ENCODE measurements around the gene CATSPER4.

Gene CATSPER4

DNA sequence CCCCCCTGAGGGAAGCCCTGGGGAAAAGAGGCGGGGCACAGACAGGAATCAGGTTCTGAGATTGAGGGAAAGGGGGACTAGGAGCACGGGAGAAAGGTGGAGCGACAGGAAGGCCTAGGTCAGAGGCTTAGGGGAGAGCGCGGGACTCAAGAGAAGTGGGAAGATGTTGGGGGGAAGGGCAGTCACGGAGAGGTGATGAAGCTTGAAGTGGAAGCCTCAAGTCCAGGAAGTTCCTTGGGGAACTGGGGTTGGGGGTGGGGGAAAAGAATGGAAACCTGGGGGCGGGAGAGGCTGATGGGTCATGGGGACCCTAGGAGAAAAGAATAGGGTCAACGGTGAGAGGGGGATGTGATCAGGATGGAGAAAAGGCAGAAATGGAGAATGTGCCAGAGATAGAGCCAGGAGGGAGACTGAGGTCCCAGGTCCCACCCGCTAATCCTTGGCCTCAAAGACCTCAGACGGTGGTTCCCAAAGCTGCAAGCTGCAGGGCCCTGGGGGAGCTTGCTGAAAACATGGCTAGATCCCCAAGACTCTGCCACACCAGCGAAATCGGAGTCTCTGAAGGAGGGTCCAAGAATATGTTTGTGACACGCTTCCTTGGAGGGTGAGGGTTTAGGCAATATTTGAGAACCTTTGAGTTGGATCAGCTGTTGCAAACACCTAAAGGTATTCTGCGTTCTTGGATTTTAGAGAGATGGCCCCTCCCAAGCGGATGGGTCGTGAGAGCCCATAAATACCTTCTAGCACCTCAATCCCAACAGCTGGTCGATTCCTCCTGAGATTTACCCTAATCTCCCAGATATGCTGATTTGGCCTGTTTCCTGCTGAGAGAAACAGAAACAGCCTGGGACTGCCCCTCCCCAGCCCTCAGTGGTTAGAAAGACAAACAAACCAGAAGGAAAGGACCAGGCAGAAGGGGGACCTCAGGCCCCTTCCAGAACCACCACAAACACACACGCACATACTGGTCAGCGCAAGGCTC is 25.2 kb upstream of the CATSPER4 start:
- DNase-seq = no peak

DNA sequence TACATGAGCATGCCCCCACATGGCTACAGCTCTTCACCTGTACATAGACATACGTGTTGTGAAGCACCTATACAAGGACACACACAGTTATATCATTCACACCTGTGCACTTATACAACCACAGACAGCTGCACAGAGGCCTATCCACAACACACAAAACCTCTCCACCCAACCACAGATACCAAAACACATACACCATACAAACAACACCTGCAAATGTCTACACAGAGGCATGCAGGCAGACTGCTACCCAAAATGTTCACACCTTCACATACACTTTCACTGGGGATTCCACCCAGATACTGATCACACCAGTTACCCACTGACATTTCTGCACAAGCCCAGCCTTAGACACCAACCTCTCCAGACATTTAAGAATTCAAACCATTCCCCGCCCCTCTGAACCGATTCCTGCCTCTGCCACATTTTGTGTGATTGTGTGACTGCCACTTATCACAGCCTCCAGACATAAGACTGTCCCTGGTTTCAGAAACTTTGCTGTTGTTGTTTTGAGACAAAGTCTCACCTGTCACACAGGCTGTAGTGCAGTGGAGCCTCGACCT is 23.6 kb upstream of the CATSPER4 start:
- DNase-seq = no peak

DNA sequence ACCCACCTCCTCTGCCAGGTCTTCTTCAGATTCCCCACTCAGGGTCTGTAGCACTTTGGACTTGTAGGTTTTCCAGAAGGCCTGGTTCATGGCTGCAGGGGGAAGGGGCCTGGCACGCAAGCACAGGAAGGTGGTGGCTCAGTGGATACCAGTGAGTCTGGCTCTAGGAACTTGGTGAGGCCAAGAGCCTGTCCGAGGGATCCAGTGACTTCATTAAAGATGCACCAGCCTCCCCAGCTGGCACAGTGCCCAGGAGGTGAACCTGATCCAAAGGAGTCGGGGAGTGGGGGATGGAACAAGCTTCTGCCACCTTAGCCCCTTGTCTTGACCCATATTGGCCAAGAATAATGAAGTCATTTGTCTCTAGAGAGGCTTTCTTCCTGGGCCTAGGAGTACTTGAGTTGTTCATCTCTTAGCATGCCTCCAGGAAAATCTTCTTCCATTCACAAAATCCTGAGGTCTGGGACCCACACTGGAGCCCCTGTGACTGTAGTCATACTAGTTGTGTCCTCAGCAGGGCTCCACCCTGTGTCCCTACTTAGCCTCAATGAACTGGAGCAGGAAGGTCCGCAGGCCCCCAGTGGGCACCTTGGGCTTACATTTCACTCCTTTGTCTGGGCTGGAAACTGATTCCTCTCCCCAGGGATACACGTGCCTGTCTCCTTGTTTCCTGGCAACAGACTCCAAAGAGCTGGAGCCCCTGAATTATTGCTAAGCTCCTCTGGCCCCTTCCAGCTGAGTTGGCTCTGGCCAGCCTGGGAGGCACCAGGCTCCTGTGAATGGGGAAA is 21.8 kb upstream of the CATSPER4 start, which contains the start of gene C1orf232:
Gene C1orf232, minus strand, starts transcription at position 554 of the 788 bp plus-strand sequence. Its CDS starts 464 bp downstream, at position 90.
- DNase-seq = no peak

DNA sequence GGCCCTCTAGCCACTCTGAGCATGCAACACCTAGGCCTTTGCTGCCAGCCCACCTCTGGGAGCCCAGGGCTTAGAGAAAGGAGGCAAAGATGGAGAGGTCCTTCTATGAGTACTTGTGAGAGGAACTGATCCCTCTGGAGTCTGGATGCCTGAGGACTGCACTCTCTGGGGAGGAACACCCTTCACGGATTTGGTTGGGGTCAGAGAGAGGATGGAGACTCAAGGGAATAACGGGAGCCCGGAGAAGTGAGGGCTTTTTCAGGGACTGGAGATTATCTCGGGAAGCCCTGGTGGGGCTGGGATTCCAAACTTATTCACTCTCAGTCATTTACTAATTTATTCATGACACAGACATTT is 21.2 kb upstream of the CATSPER4 start:
- DNase-seq = no peak

DNA sequence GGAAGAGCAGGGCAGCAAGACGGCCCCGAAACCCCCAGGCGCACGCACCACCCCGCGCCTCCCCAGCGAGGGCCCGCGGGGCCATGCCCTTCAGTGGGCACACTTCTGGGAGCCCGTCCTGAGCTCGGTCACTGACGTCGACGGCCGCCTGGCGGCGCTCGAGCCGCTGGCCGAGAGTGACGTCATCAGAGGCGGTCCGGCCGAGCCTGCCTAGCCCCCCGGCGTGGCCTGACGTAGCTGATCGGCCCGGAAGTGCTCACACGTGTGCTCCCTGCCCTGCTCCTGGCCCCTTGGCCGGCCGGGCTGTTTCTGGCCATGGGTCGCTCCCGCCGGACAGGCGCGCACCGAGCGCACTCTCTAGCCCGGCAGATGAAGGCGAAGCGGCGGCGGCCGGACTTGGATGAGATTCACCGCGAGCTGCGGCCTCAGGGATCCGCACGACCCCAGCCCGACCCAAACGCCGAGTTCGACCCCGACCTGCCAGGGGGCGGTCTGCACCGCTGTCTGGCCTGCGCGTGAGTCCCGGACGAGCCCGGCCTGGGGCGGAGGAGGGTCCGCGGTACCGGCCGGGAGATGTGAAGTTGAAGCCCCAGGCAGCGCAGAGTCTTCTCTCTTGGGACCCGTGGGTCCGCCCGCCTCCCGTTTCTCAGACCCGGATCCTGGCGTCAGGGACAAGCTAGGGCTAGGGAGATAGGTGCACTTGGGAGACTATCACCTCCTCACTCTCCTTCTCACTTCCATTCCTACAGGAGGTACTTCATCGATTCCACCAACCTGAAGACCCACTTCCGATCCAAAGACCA is 20.5 kb upstream of the CATSPER4 start, which contains the start of gene ZNF593:
Gene ZNF593, plus strand, starts transcription at position 240 of the 803 bp plus-strand sequence. Its CDS starts 76 bp downstream, at position 316.
- peak; percentile 65 for DNase-seq

DNA sequence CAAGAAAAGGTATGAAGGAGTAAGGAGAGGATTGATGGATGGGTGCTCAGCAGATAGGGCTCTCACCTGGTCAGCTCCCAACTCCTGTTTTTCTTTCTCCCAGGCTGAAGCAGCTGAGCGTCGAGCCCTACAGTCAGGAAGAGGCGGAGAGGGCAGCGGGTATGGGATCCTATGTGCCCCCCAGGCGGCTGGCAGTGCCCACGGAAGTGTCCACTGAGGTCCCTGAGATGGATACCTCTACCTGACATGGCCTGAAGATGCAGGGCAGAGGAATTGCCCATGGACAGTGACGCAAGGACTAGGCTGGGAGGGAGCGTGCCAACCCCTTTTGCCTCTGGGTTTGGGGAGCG is 20.0 kb upstream of the CATSPER4 start:
- no peak for DNase-seq

DNA sequence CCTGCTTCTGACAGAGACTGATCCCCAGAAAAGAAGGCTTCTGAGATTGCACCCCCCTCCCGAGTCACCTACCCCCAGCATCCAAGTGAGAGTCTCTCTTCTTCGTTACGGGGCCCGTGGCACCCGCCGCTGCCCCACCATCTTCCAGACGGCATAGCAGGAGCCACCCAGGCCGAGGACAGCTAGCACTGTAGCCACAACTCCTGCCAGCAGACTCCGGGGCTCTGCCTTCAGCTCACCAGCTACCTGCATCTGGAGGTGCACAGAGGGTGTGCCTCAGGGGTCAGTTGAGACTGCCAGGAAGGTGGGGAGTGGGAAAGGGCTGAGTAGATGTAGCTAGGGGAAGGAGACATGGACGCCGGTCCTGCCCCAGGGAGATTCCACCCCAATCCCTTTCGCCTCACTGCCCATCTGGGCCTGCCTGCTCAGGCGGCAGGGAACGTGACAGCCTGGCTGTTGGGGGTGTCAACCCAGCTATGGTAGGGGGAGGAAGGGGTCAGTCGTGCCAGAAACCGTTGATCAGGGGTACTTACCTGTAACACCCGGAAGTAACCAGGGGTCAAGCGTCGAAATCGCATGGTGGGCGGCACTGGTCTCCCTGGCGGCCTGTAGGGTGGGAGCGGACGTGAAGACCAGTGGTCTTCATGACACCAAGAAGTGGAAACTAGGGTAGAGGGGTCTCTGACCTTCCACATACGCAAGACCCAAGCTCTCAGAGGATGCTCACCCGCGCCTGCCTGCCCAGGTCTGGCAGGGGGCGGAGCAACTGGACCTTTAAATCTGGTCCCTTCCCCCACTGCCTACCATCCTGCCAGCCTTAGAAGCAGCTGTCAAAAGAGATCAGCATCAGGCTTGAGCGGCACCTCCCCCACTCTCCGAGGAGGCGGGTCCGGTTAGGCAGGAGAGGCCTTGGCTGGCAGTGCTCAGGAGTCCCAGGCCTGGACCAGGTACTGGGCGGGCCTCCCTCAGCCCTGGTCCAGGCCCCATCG is 19.0 kb upstream of the CATSPER4 start, which contains the start of gene ZNF593OS:
Gene ZNF593OS, minus strand, starts transcription at position 749 of the 989 bp plus-strand sequence. Its CDS starts 171 bp downstream, at position 578.
- no peak for DNase-seq

DNA sequence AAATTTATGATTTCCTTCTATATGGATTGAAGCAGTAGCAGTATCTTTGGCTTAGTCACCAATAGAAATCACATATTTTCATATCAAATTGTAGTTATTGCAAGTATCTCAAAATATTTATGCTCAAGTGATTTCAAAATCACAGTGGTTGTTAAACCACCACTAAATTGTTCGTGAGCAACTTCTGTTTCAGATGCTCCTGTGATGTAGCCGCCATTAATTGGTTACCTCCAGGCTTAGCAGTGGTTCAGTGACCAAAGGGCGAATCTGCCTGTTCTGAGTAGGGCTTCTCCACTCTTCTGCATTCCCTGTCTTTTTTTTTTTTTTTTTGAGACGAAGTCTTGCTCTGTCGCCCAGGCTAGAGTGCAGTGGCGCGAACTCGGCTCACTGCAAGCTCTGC is 15.1 kb upstream of the CATSPER4 start:
- DNase-seq = no peak

DNA sequence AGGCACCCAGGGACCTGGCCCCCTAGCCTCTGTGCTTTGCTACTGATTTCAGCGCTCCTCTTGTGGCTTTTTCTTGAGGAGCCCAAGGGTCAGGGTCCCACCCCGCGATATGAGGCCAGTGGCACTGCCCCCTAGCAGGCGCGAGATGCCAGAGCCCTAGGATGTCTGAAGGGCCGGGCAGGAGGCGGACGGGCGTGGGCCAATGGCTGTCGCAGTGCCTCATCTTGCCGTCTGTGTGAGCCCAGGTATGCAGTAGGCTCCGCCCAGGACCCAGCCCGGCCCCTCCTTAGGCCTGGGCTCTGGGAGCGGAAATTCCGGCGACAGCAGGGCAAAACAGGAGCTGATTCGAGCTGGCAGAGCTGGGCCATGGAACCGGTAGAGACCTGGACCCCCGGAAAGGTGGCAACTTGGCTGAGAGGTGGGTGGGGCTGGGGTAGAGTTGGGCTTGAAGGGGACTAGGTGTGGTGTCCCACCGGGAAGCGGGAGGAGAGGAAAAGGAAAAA is 13.2 kb upstream of the CATSPER4 start, which contains the start of gene CNKSR1:
Gene CNKSR1, plus strand, starts transcription at position 310 of the 503 bp plus-strand sequence. Its CDS starts 57 bp downstream, at position 367.
- DNase-seq = peak; percentile 55

DNA sequence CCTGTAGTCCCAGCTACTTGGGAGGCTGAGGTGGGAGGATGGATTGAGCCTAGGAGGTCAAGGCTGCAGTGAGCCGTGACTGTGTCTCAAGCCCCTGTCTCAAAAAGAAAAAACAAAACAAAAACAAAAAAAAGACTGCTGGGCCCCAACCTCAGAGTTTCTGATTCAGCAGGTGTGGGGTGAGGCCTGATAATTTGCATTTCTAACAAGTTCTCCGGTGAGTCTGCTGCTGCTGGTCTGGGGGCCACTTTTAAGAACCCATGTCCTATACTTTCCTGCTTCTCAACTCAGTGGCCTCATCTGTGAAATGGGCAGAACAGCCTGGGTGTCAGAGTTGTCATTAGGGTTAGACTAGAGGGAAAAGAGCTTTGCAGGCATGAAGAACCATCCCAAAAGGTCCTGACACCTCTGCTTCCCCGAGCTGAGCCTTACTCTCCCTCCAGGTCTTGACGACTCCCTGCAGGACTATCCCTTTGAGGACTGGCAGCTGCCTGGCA is 10.3 kb upstream of the CATSPER4 start:
- DNase-seq = no peak

DNA sequence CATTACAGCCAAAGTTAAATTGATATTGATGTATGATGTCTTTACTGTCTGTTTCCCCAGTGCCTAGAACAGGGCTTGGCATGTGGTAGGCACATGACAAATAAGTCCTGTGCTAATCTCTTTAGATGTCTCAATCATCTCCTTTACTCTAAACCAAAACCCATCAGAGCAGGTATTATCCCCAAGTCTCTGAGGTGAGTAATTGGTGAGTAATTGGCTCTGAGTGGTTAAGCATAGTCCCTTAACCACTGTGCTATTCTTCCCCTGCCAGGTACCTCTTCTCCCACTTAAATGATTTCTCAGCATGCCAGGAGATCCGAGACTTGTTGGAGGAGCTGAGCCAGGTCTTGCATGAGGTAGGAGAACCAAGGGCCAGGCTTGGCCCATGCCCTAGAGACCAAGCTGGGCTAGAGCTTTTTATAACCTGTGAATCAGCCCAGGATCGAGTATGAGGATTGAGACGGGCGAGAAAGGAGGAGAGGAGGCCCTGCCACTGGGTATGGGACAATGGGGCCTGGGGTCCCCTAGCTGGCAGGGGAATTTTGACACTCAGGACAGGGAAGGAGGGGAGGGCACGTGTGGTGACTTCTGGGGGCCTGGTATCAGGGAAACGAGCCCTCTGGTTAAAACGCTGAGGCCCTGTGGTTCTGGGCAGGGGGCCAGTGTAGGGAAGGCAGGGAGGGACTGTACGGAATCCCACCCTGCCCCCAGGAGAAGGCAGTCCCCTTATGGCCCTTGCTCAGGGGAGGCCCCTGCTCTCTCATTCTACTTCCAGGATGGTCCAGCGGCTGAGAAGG is 8.6 kb upstream of the CATSPER4 start:
- no peak for DNase-seq

DNA sequence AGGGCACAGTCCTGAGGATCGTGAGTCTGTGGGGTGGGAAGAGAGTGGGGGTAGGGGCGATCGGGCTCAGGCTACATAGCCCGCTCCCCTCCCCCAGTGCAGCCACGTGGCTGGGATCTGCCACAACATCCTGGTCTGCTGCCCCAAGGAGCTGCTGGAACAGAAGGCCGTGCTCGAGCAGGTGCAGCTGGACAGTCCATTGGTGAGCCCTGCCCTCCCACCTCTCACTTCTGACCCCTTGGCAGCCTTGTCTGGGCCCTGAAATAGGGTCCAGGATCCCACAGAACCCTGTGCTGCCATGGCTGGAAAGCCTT is 8.1 kb upstream of the CATSPER4 start:
- no peak for DNase-seq

DNA sequence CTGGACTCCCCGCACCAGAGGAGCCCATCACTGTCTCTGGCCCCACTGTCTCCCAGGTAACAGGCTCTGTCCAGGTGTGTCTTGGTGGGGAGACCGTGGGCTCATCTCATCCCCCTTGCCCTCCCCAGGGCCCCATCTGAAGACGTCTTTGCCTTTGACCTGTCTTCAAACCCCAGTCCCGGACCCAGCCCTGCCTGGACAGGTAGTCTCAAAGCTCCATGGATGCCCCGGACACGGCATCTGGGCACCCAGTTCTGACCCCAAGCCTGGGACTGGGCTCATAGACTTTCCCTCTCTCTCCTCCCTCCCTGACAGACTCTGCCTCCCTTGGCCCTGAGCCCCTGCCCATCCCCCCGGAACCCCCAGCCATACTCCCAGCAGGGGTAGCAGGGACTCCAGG is 6.3 kb upstream of the CATSPER4 start:
- DNase-seq = no peak

DNA sequence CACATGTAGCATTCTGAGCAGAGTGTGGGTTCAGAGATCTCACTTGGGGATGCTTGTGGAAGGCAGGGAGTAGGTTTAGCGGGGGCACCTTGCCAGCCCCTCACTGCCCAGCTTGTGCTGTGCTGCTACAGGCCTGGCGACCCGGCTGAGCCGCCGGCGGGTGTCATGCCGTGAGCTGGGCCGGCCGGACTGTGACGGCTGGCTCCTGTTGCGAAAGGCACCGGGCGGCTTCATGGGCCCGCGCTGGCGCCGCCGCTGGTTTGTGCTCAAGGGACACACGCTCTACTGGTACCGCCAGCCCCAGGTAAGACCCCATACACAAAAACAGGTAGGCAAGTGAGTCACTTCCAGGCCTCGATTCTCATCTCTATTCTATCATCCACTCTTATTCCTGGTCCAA is 5.5 kb upstream of the CATSPER4 start:
- no peak for DNase-seq

DNA sequence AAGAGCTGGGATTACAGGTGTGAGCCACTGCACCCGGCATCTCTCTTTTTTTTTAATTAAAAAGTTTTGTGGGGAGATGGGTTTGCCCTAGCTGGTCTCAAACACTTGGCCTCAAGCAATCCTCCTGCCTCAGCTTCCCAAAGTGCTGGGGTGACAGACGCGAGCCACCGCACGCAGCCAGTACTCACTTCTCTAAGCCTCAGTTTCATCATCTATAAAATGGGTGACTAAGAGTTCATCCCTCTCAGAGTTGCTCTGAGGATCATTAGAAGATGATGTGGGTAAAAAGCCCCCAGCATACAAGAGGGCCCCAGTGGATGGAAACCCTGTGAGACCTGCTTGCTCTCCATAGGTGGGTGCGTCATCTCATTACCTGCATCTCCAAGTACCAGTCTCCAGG is 2.5 kb upstream of the CATSPER4 start:
- no peak for DNase-seq

DNA sequence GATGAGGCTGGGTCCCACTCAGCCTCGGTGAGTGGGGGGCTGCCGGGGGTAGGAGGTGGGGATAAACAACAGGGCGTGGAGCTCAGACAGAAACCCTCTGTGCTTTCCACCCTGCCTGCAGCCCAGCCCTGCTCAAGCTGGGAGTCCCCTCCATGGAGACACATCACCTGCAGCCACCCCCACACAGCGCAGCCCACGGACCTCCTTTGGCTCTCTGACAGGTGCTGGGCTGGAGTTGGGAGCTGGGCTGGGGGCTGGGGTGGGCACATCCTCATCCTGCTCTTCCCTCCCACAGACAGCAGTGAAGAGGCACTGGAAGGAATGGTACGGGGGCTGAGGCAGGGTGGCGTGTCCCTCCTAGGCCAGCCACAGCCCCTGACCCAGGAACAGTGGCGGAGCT is 1.9 kb upstream of the CATSPER4 start:
- no peak for DNase-seq

DNA sequence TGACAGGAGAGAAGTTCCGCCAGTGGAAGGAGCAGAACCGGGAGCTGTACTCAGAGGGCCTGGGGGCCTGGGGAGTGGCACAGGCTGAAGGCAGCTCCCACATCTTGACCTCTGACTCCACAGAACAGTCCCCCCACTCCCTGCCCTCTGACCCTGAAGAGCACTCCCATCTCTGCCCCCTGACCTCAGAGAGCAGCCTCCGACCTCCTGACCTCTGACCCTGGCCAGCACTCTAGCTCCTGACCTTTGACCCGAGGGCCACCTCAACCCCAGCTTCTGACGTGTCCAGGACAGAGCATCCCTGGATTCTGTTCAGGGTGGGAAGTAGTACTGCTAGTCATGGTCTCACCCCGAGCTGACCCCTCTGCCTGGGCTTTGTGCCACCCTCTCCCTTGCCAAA is 1.1 kb upstream of the CATSPER4 start:
- no peak for DNase-seq

DNA sequence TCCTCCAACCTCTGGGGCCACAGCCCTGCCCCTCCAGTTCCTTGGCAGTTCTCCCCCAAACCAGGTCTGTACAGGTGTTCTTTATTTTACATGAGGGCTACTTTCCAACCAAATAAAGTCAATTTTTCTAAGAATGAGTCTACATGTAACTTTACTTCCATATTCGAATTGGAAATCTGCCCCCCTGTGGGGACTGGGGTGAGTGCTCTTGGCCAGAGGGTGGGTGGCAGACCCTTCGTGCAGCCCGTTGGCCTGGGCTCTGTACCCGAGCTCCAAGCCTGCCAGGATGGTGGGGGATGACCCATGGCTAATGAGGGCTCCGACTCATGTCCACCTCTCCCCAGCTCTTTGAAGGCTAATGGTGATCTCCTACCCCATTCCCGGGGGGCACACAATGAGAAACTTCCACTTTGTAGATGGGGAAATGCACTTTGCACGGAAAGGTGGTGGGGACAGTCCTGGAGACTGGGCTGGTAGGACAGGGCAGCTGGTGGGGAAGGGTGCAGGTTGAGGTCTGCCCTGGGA is 589 bp upstream of the CATSPER4 start:
- no peak for DNase-seq

DNA sequence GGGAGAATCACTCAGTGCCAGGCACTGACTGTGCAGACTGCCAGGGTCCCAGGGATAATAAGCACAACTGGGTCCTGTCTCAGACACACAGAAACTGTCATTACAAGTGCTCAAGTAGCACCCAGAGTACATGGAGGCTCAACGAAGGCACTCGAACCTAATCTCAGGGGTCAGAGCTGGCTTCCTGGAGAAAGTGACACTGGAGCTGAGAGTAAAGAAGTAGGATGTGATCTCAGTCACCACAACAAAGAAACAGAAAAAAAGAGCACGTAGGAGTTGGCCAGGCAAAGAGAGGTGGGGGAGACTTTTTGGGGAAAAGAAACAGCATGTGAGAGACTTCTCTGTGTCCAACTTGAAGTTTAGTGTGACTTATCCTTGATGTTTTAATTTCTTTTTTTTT is 1.3 kb downstream of the CATSPER4 start:
- no peak for DNase-seq

DNA sequence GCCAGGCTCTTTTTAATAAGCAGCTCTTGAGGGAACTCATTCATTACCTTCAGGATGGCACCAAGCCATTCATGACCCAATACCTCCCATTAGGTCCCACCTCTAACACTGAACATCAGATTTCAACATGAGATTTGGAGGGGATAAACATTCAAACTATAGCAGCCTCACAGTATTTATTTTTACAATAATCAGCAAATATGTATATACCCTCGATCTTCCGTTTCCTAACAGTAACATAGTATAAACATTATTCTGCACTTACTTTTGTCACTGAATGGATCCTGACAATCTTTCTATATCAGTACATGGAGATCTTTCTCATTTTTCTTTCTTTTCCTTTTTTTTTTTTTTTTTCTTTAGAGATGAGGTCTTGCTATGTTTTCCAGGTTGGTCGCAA is 5.4 kb downstream of the CATSPER4 start:
- DNase-seq = no peak
